HCT116 (cell line): ENCODE measurements around the gene COL3A1. TPM values are rescaled to one million over a fixed set of nuclear protein-coding genes. Genes with fewer than 3 reads are reported as not detected.

ENCODE experiments used
- ATAC-seq: fragments of 200-7000 bp; cut with Tn5 transposase; 2 replicates; pipeline ENCODE4 v1.9.1; 2020; ENCODE audit warnings: mild to moderate bottlenecking, moderate library complexity
- BruUV-seq: library from RNA; stranded (reverse); fragments of 400-500 nt; replicated peaks from 2 replicates; lab custom pipeline; 2021; lab: Mats Ljungman, UMichigan
- CTCF ChIA-PET: fragments of 300-600 bp; sonication (Branson Sonifier 250); formaldehyde crosslinking; loops from one replicate; lab custom pipeline; 2021; ENCODE audit warnings: antibody characterized with exemption; lab: Charles Lee
- POLR2A ChIA-PET: fragments of 300-600, 350-600 bp; sonication (Branson Sonifier 250); formaldehyde crosslinking; loops from one replicate; lab custom pipeline; 2021; ENCODE audit warnings: antibody characterized with exemption; lab: Charles Lee
- RAD21 ChIA-PET, 2 experiments: fragments of 300-600 bp; sonication (Branson Sonifier 250); formaldehyde crosslinking; loops; one replicate each; lab custom pipeline; 2023; ENCODE audit warnings: low total read pairs in 2 of 2; ENCODE audit not compliant: uncharacterized antibody in 2 of 2, unreplicated experiment in 2 of 2, low non-redundant PET in 1 of 2; lab: Charles Lee
- DNase-seq: peaks from one replicate; pipeline ENCODE4 v3.0.0-alpha.2; 2010; ENCODE audit warnings: low read depth, low spot score
- H2AFZ ChIP-seq: fragments of 200-600 bp; shearing (Covaris generic), sonication (generic); 2 replicates; pipeline ENCODE4 v1.6.1; 2017; ENCODE audit warnings: low read depth, mixed run types, mixed read lengths, antibody characterized with exemption, low read length; ENCODE audit not compliant: poor library complexity, severe bottlenecking
- H3K27ac ChIP-seq: 2 replicates; pipeline ENCODE4 v1.5.1; 2012; ENCODE audit warnings: low read depth, low read length
- H3K27me3 ChIP-seq: fragments of 200-600 bp; sonication (generic); 2 replicates; pipeline ENCODE4 v1.6.1; 2016; ENCODE audit warnings: mixed run types, low read length, mixed read lengths; ENCODE audit not compliant: insufficient read depth
- H3K36me3 ChIP-seq, 2 experiments: fragments of 200-500 bp in 1 of 2; fragments of 200-600 bp in 1 of 2; sonication (Bioruptor generic) in 1 of 2; sonication (generic) in 1 of 2; 2 replicates each; pipeline versions ENCODE4 v1.5.1 to v1.6.1; 2014 to 2016; ENCODE audit warnings: low read length in 2 of 2, inconsistent platforms in 1 of 2, mixed read lengths in 1 of 2, mixed run types in 1 of 2; ENCODE audit not compliant: insufficient read depth in 2 of 2, control insufficient read depth in 1 of 2
- H3K4me1 ChIP-seq, 2 experiments: fragments of 200-600 bp in 1 of 2; sonication (generic) in 1 of 2; 2 replicates each; pipeline versions ENCODE4 v1.5.1 to v1.6.1; 2012 to 2017; ENCODE audit warnings: low read length in 2 of 2, inconsistent platforms in 1 of 2, mild to moderate bottlenecking in 1 of 2, mixed read lengths in 1 of 2, mixed run types in 1 of 2, moderate library complexity in 1 of 2; ENCODE audit not compliant: insufficient read depth in 2 of 2, control insufficient read depth in 1 of 2
- H3K4me2 ChIP-seq: fragments of 200-600 bp; sonication (generic); 2 replicates; pipeline ENCODE4 v1.6.1; 2017; ENCODE audit warnings: mixed run types, low read length, mixed read lengths
- H3K4me3 ChIP-seq, 2 experiments: fragments of 200-600 bp in 1 of 2; sonication (generic) in 1 of 2; replicated peaks in 1 of 2; 2 replicates each; pipeline ENCODE4 v1.5.1; 2011 to 2016; ENCODE audit warnings: low read length in 2 of 2, control low read depth in 1 of 2, low read depth in 1 of 2, mild to moderate bottlenecking in 1 of 2, mixed read lengths in 1 of 2, mixed run types in 1 of 2
- H3K79me2 ChIP-seq: fragments of 200-600 bp; sonication (generic); 2 replicates; pipeline ENCODE4 v1.6.1; 2017; ENCODE audit warnings: mild to moderate bottlenecking, mixed run types, low read length, moderate library complexity, mixed read lengths; ENCODE audit not compliant: insufficient read depth
- H3K9ac ChIP-seq: fragments of 200-600 bp; sonication (generic); 2 replicates; pipeline ENCODE4 v1.6.1; 2016; ENCODE audit warnings: low read length, mixed read lengths
- H3K9me2 ChIP-seq: fragments of 200-600 bp; sonication (generic), shearing (Covaris generic); 2 replicates; pipeline ENCODE4 v1.6.1; 2017; ENCODE audit warnings: mixed run types, mild to moderate bottlenecking, moderate library complexity; ENCODE audit not compliant: insufficient read depth
- H3K9me3 ChIP-seq, 2 experiments: fragments of 200-500 bp in 1 of 2; fragments of 200-600 bp in 1 of 2; sonication (Bioruptor generic) in 1 of 2; sonication (generic) in 1 of 2; 2 replicates each; pipeline ENCODE4 v1.6.1; 2014 to 2017; ENCODE audit warnings: low read length in 2 of 2, mixed read lengths in 2 of 2, inconsistent platforms in 1 of 2, low read depth in 1 of 2, mild to moderate bottlenecking in 1 of 2, mixed run types in 1 of 2, moderate library complexity in 1 of 2; ENCODE audit not compliant: control insufficient read depth in 1 of 2, insufficient read depth in 1 of 2
- H4K20me1 ChIP-seq: fragments of 200-600 bp; sonication (generic), shearing (Covaris generic); 2 replicates; pipeline ENCODE4 v1.6.1; 2017; ENCODE audit warnings: mixed run types, mild to moderate bottlenecking, moderate library complexity; ENCODE audit not compliant: insufficient read depth
- ATF3 ChIP-seq: IDR thresholded peaks from 2 replicates; pipeline ENCODE4 v1.6.1; 2012
- CBX3 ChIP-seq: IDR thresholded peaks from 2 replicates; pipeline ENCODE4 v1.6.1; 2012; ENCODE audit warnings: low read depth
- CTCF ChIP-seq, 3 experiments: fragments of 200-600 bp in 1 of 3; sonication (generic) in 1 of 3; IDR thresholded peaks in 2 of 3; conservative IDR thresholded peaks in 1 of 3; 2 replicates each; pipeline ENCODE4 v1.5.1; 2012 to 2017; ENCODE audit warnings: low read depth in 2 of 3, low read length in 2 of 3, antibody characterized with exemption in 1 of 3, borderline replicate concordance in 1 of 3, control low read depth in 1 of 3, mild to moderate bottlenecking in 1 of 3, mixed read lengths in 1 of 3, mixed run types in 1 of 3, moderate library complexity in 1 of 3; ENCODE audit not compliant: insufficient read depth in 1 of 3
- EGR1 ChIP-seq: IDR thresholded peaks from 2 replicates; pipeline ENCODE4 v1.6.1; 2012; ENCODE audit warnings: low read depth
- JUND ChIP-seq: IDR thresholded peaks from 2 replicates; pipeline ENCODE4 v1.6.1; 2012
- MAX ChIP-seq: IDR thresholded peaks from 2 replicates; pipeline ENCODE4 v1.6.1; 2012
- POLR2AphosphoS5 ChIP-seq: IDR thresholded peaks from 2 replicates; pipeline ENCODE4 v1.6.1; 2011; ENCODE audit warnings: mild to moderate bottlenecking, low read depth, low read length, moderate library complexity
- RAD21 ChIP-seq: IDR thresholded peaks from 2 replicates; pipeline ENCODE4 v1.6.1; 2012; ENCODE audit warnings: low read depth, mild to moderate bottlenecking
- REST ChIP-seq: IDR thresholded peaks from 2 replicates; pipeline ENCODE4 v1.6.1; 2012; ENCODE audit warnings: low read depth
- SP1 ChIP-seq: IDR thresholded peaks from 2 replicates; pipeline ENCODE4 v1.6.1; 2012; ENCODE audit warnings: low read depth
- TCF7L2 ChIP-seq: IDR thresholded peaks from 2 replicates; pipeline ENCODE4 v1.7.0; 2011; ENCODE audit warnings: borderline replicate concordance, inconsistent platforms; ENCODE audit not compliant: insufficient read depth, insufficient read length; ENCODE audit errors: extremely low read depth
- YY1 ChIP-seq: IDR thresholded peaks from 2 replicates; pipeline ENCODE4 v1.6.1; 2011; ENCODE audit warnings: low read length, low read depth, moderate library complexity, mild to moderate bottlenecking; ENCODE audit not compliant: insufficient replicate concordance; ENCODE audit errors: extremely low read depth
- ZNF274 ChIP-seq: fragments of 200-500 bp; sonication (Bioruptor generic); IDR thresholded peaks from 2 replicates; pipeline ENCODE4 v1.6.1; 2014; ENCODE audit warnings: mild to moderate bottlenecking, low read depth, low read length, inconsistent platforms
- intact Hi-C: fragments of 100-400 bp; cut with micrococcal nuclease; formaldehyde crosslinking; loops from 2 replicates; pipeline ENCODE4 v1.10.0; 2022
- total RNA-seq: library from RNA; stranded (reverse); gene quantifications from one replicate; pipeline ENCODE4 v1.2.1, GENCODE V29; 2021; ENCODE audit not compliant: unreplicated experiment

COL3A1 gene
- total RNA-seq, 1 experiment from 2014 or later: 1.0 TPM

GRCh38 chr2:188963741-188964140 lies 10.4 kb upstream of the COL3A1 start:
- POLR2A ChIA-PET: no interaction called here
- RAD21 ChIA-PET: no interaction called here
- Histone ChIP-seq H3K79me2 (no peaks in the 10 kb centered on the region), H3K9me2 (no peaks in the 10 kb centered on the region; the same call in 1 of the 2 replicates), H3K9ac (no peak overlapping the region), H3K4me2 (no peak overlapping the region), H3K9me3 (no peaks in the 10 kb centered on the region), H4K20me1 (no peaks in the 10 kb centered on the region), H3K27me3 (no peaks in the 10 kb centered on the region), H2AFZ (no peak overlapping the region), H3K4me3 (no peak overlapping the region)
- ATAC-seq: no peak
- DNase-seq: no peak
- CTCF ChIA-PET: interaction anchor here (2.6 kb wide), 1 partner anchor 13 kb away, joined by 7 read pairs; no protein-coding TSS in a partner anchor
- BruUV-seq: no TSS peak
- no peak for TF ChIP-seq EGR1
- TF ChIP-seq YY1: no peak
- TF ChIP-seq CBX3: no peak
- TF ChIP-seq, all 23 proteins: peak for 0
- no peaks in the 10 kb centered on the region for H3K4me1 ChIP-seq
- H3K36me3 ChIP-seq: no peaks in the 10 kb centered on the region
- no peak overlapping the region for H3K27ac ChIP-seq
- intact Hi-C loops: no loop called here

GRCh38 chr2:188964976-188965546 lies 9.1 kb upstream of the COL3A1 start:
- no TSS peak for BruUV-seq
- no peak overlapping the region for H2AFZ ChIP-seq
- CTCF ChIA-PET: interaction anchor here (2.6 kb wide), 1 partner anchor 11 kb away, joined by 7 read pairs; no protein-coding TSS in a partner anchor

More at GRCh38 chr2:188964976-188965546, 9.1 kb upstream of the COL3A1 start:
- H3K4me2 ChIP-seq: no peak overlapping the region
- TF ChIP-seq RAD21 (no peak), REST (no peak), CBX3 (no peak), YY1 (no peak), CTCF (IDR thresholded peaks at IDR 0.05 in 2 of 3, conservative IDR thresholded peaks at IDR 0.05 in 1 of 3; ENCODE audit: borderline replicate concordance in 1 of 3, insufficient read depth in 1 of 3, low read depth in 2 of 3, low read length in 2 of 3) (no peak), POLR2AphosphoS5 (no peak), EGR1 (no peak), ATF3 (no peak), MAX (no peak), JUND (no peak), SP1 (no peak), TCF7L2 (no peak), ZNF274 (no peak)
- H3K4me1 ChIP-seq: no peaks in the 10 kb centered on the region
- H3K4me3 ChIP-seq: no peak overlapping the region
- no peaks in the 10 kb centered on the region for H4K20me1 ChIP-seq
- no peak overlapping the region for H3K27ac ChIP-seq
- RAD21 ChIA-PET: no interaction called here
- H3K9ac ChIP-seq: no peak overlapping the region
- intact Hi-C loops: no loop called here
- H3K36me3 ChIP-seq: no peaks in the 10 kb centered on the region
- no peaks in the 10 kb centered on the region for H3K9me3 ChIP-seq
- POLR2A ChIA-PET: no interaction called here
- DNase-seq (no peak), ATAC-seq (no peak)
- H3K79me2 ChIP-seq: no peaks in the 10 kb centered on the region
- H3K9me2 ChIP-seq: no peaks in the 10 kb centered on the region; the same call in 1 of the 2 replicates
- H3K27me3 ChIP-seq: no peaks in the 10 kb centered on the region
